SK-N-SH treated with all-trans-retinoic acid at 6 μM for 48 hours (cell line): ENCODE measurements around the gene TNFSF11.

ENCODE experiments used
- ATAC-seq: fragments of 200-7000 bp; cut with Tn5 transposase; 3 replicates; pipeline ENCODE4 v1.9.1; 2020; ENCODE audit warnings: mild to moderate bottlenecking, moderate library complexity
- ARNTL ChIP-seq: fragments of 450-650 bp; formaldehyde crosslinking; IDR thresholded peaks from 2 replicates; pipeline ENCODE4 v1.5.0; 2020; ENCODE audit warnings: low read depth, mild to moderate bottlenecking, moderate library complexity, borderline replicate concordance
- CSDC2 ChIP-seq: fragments of 250-450 bp; sonication (Bioruptor Pico); IDR thresholded peaks from 2 replicates; pipeline ENCODE4 v1.5.0; 2020; ENCODE audit warnings: mild to moderate bottlenecking, moderate library complexity
- CSRNP3 ChIP-seq: fragments of 250-450 bp; sonication (Bioruptor Pico); IDR thresholded peaks from 2 replicates; pipeline ENCODE4 v1.5.1; 2021; ENCODE audit warnings: mild to moderate bottlenecking, moderate library complexity
- ESRRG ChIP-seq: fragments of 250-450 bp; sonication (Bioruptor Pico); IDR thresholded peaks from 2 replicates; pipeline ENCODE4 v1.6.1; 2021; ENCODE audit warnings: mild to moderate bottlenecking
- GLIS3 ChIP-seq: fragments of 250-450 bp; sonication (Bioruptor Pico); IDR thresholded peaks from 2 replicates; pipeline ENCODE4 v1.5.0; 2020; ENCODE audit warnings: mild to moderate bottlenecking, moderate library complexity
- ISL1 ChIP-seq: fragments of 250-450 bp; sonication (Bioruptor Pico); IDR thresholded peaks from 2 replicates; pipeline ENCODE4 v2.1.2; 2022; ENCODE audit warnings: mild to moderate bottlenecking, moderate library complexity
- OSR1 ChIP-seq: fragments of 250-450 bp; sonication (Bioruptor Pico); IDR thresholded peaks from 2 replicates; pipeline ENCODE4 v1.8.0; 2022; ENCODE audit warnings: moderate library complexity, mild to moderate bottlenecking, inconsistent platforms
- PATZ1 ChIP-seq: fragments of 250-450 bp; sonication (Bioruptor Pico); IDR thresholded peaks from 2 replicates; pipeline ENCODE4 v1.8.0; 2020; ENCODE audit warnings: mild to moderate bottlenecking, moderate library complexity, borderline replicate concordance
- PPARA ChIP-seq: fragments of 250-450 bp; sonication (Bioruptor Pico); IDR thresholded peaks from 2 replicates; pipeline ENCODE4 v1.5.0; 2020; ENCODE audit warnings: mild to moderate bottlenecking, borderline replicate concordance
- RARB ChIP-seq: fragments of 250-450 bp; sonication (Bioruptor Pico); IDR thresholded peaks from 2 replicates; pipeline ENCODE4 v1.8.0; 2021; ENCODE audit warnings: mild to moderate bottlenecking, moderate library complexity
- SNAI2 ChIP-seq: fragments of 250-450 bp; sonication (Bioruptor Pico); IDR thresholded peaks from 2 replicates; pipeline ENCODE4 v1.5.0; 2020; ENCODE audit warnings: mild to moderate bottlenecking, moderate library complexity
- TCF4 ChIP-seq: fragments of 250-450 bp; sonication (Bioruptor Pico); IDR thresholded peaks from 2 replicates; pipeline ENCODE4 v1.8.0; 2021; ENCODE audit warnings: mild to moderate bottlenecking, moderate library complexity, borderline replicate concordance
- TOX ChIP-seq: fragments of 250-450 bp; sonication (Bioruptor Pico); IDR thresholded peaks from 2 replicates; pipeline ENCODE4 v1.8.0; 2021; ENCODE audit warnings: mild to moderate bottlenecking, moderate library complexity, borderline replicate concordance
- TSHZ2 ChIP-seq: fragments of 250-450 bp; sonication (Bioruptor Pico); IDR thresholded peaks from 2 replicates; pipeline ENCODE4 v1.5.0; 2020; ENCODE audit warnings: mild to moderate bottlenecking, moderate library complexity
- ZC3H10 ChIP-seq: fragments of 250-450 bp; sonication (Bioruptor Pico); IDR thresholded peaks from 2 replicates; pipeline ENCODE4 v1.5.1; 2021; ENCODE audit warnings: mild to moderate bottlenecking, moderate library complexity
- ZFP30 ChIP-seq: fragments of 450-650 bp; formaldehyde crosslinking; IDR thresholded peaks from 2 replicates; pipeline ENCODE4 v1.5.0; 2022; ENCODE audit warnings: mild to moderate bottlenecking, moderate library complexity
- ZNF565 ChIP-seq: fragments of 450-650 bp; formaldehyde crosslinking; conservative IDR thresholded peaks from 2 replicates; pipeline ENCODE4 v1.5.0; 2020; ENCODE audit warnings: low read depth, mild to moderate bottlenecking, moderate library complexity
- ZNF70 ChIP-seq: fragments of 450-650 bp; formaldehyde crosslinking; IDR thresholded peaks from 2 replicates; pipeline ENCODE4 v1.5.0; 2020; ENCODE audit warnings: mild to moderate bottlenecking, moderate library complexity
- ZNF8 ChIP-seq: fragments of 450-650 bp; formaldehyde crosslinking; IDR thresholded peaks from 2 replicates; pipeline ENCODE4 v1.5.0; 2020; ENCODE audit warnings: mild to moderate bottlenecking, moderate library complexity
- TF ChIP-seq, protein P1 (sequence below): fragments of 250-450 bp; sonication (Bioruptor Pico); IDR thresholded peaks from 2 replicates; pipeline ENCODE4 v1.5.1; 2020; ENCODE audit warnings: low read depth, mild to moderate bottlenecking, moderate library complexity

Gene TNFSF11

DNA sequence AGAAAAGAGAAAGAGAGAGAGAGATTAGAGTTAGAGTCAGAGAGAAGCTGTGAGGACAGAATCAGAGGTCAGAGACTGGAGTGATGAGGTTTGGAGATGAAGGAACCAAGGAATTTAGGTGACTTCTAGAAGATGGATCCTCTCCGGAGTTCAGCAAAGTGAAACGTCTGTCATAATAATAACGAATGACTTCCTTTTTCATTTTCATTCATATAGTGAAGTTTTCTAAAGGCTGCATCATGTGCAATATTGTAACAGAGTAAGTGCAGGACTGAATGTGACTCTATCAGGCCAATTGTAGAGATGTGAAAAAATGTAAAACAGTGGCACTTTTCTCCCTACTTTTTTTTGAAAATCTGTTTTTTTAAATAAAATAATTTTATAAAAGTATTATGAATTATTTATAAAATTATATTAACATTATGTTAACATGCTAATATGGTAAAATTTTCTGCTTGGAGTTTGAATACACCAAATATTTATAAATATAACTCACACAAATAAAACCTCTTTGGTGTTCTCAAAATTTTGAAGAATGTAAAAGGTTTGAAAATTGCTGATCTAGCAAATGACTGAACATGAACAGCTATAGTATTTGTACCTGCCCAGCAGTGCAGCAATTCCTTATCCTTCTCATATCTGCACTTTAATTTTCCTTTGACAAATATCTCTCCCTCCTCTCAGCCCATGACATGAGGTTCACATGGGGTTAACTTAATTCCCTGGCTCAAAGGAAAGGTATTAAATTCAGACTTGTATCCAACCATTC, 4.2 kb upstream of the TNFSF11 start:
- ATAC-seq = no peak
- no peak for TF ChIP-seq OSR1 (CRISPR knock-in tag)
- no peak for TF ChIP-seq ZNF8 (CRISPR knock-in tag)
- no peak for TF ChIP-seq PPARA (CRISPR knock-in tag)
- TF ChIP-seq ZNF70 (CRISPR knock-in tag) = no peak
- no peak for TF ChIP-seq TSHZ2
- TF ChIP-seq ZNF565 (CRISPR knock-in tag) = no peak
- no peak for TF ChIP-seq ZFP30 (CRISPR knock-in tag)
- TF ChIP-seq ARNTL (CRISPR knock-in tag) = no peak
- no peak for TF ChIP-seq SNAI2 (CRISPR knock-in tag)
- TF ChIP-seq, protein P1, sequence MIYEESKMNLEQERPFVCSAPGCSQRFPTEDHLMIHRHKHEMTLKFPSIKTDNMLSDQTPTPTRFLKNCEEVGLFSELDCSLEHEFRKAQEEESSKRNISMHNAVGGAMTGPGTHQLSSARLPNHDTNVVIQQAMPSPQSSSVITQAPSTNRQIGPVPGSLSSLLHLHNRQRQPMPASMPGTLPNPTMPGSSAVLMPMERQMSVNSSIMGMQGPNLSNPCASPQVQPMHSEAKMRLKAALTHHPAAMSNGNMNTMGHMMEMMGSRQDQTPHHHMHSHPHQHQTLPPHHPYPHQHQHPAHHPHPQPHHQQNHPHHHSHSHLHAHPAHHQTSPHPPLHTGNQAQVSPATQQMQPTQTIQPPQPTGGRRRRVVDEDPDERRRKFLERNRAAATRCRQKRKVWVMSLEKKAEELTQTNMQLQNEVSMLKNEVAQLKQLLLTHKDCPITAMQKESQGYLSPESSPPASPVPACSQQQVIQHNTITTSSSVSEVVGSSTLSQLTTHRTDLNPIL (CRISPR knock-in tag) = no peak
- TF ChIP-seq TCF4 (CRISPR knock-in tag) = no peak
- TF ChIP-seq TOX (CRISPR knock-in tag) = no peak

GRCh38 chr13:42571895-42572294, 2.1 kb upstream of the TNFSF11 start:
- ATAC-seq = no peak

More at GRCh38 chr13:42571895-42572294, 2.1 kb upstream of the TNFSF11 start:
- no peak for TF ChIP-seq ZNF70 (CRISPR knock-in tag)
- TF ChIP-seq ISL1 (CRISPR knock-in tag) = no peak
- TF ChIP-seq, protein P1 (CRISPR knock-in tag) = no peak
- no peak for TF ChIP-seq TSHZ2
- TF ChIP-seq TCF4 (CRISPR knock-in tag) = no peak
- TF ChIP-seq CSRNP3 (CRISPR knock-in tag) = no peak
- TF ChIP-seq ZFP30 (CRISPR knock-in tag) = no peak
- no peak for TF ChIP-seq SNAI2 (CRISPR knock-in tag)
- no peak for TF ChIP-seq ARNTL (CRISPR knock-in tag)
- TF ChIP-seq CSDC2 = no peak
- TF ChIP-seq OSR1 (CRISPR knock-in tag) = no peak
- no peak for TF ChIP-seq PATZ1 (CRISPR knock-in tag)
- no peak for TF ChIP-seq RARB (CRISPR knock-in tag)
- no peak for TF ChIP-seq ZNF8 (CRISPR knock-in tag)
- no peak for TF ChIP-seq ESRRG
- TF ChIP-seq GLIS3 = no peak
- no peak for TF ChIP-seq ZC3H10 (CRISPR knock-in tag)
- no peak for TF ChIP-seq ZNF565 (CRISPR knock-in tag)
